HEK293 (cell line): ENCODE results near the gene DLEC1.
A peak's percentile ranks its signal among the peaks of the same experiment; 100 is the strongest.

Experiments
- CTCF ChIA-PET: fragments of 350-600 bp; formaldehyde crosslinking; extraction: SDS; loops from one replicate; lab custom pipeline; 2021; ENCODE audit warnings: antibody characterized with exemption; lab: Yijun Ruan, JAX
- POLR2A ChIA-PET: fragments of 300-600 bp; formaldehyde crosslinking; extraction: SDS; loops from one replicate; lab custom pipeline; 2020; ENCODE audit warnings: antibody characterized with exemption, inconsistent platforms; lab: Yijun Ruan, JAX
- H3K27ac ChIP-seq: fragments of 200-500 bp; sonication (Bioruptor generic); 2 replicates; pipeline ENCODE4 v1.5.1; 2014; ENCODE audit warnings: low read depth, low read length, control low read depth, inconsistent platforms; ENCODE audit errors: extremely low read depth
- H3K36me3 ChIP-seq, 2 experiments: fragments of 200-500 bp in 1 of 2; sonication (Bioruptor generic) in 1 of 2; 1 replicate in 1 of 2; 2 replicates in 1 of 2; pipeline ENCODE4 v1.5.1; 2014 to 2017; ENCODE audit warnings: inconsistent platforms in 2 of 2, low read length in 2 of 2; ENCODE audit not compliant: control insufficient read depth in 2 of 2, insufficient read depth in 1 of 2
- H3K4me1 ChIP-seq: fragments of 200-500 bp; sonication (Bioruptor generic); 2 replicates; pipeline ENCODE4 v1.5.1; 2014; ENCODE audit warnings: mild to moderate bottlenecking, low read length, inconsistent platforms; ENCODE audit not compliant: control insufficient read depth, insufficient read depth
- H3K4me3 ChIP-seq: 2 replicates; pipeline ENCODE4 v1.5.1; 2011; ENCODE audit warnings: low read depth, mild to moderate bottlenecking, control low read depth, low read length, moderate library complexity
- H3K9me3 ChIP-seq: fragments of 200-500 bp; sonication (Bioruptor generic); 2 replicates; pipeline ENCODE4 v1.5.1; 2014; ENCODE audit warnings: low read depth, low read length, inconsistent platforms; ENCODE audit not compliant: control insufficient read depth, insufficient read depth
- EGR2 ChIP-seq: fragments of 450-650 bp; formaldehyde crosslinking; IDR thresholded peaks from 2 replicates; pipeline ENCODE4 v1.5.1; 2016; ENCODE audit warnings: low read depth, missing biosample characterization, missing genetic modification characterization
- GLIS1 ChIP-seq: fragments of 450-650 bp; formaldehyde crosslinking; IDR thresholded peaks from 2 replicates; pipeline ENCODE4 v1.5.1; 2016; ENCODE audit warnings: missing biosample characterization, missing genetic modification characterization
- GLIS2 ChIP-seq: fragments of 450-650 bp; formaldehyde crosslinking; IDR thresholded peaks from 2 replicates; pipeline ENCODE4 v1.5.1; 2016; ENCODE audit warnings: missing biosample characterization, missing genetic modification characterization
- HIC1 ChIP-seq: fragments of 450-650 bp; formaldehyde crosslinking; IDR thresholded peaks from 2 replicates; pipeline ENCODE4 v1.5.1; 2016; ENCODE audit warnings: missing biosample characterization, missing genetic modification characterization
- KLF8 ChIP-seq: fragments of 450-650 bp; formaldehyde crosslinking; IDR thresholded peaks from 2 replicates; pipeline ENCODE4 v1.5.1; 2016; ENCODE audit warnings: missing biosample characterization, missing genetic modification characterization
- PRDM1 ChIP-seq: fragments of 450-650 bp; formaldehyde crosslinking; IDR thresholded peaks from 2 replicates; pipeline ENCODE4; 2016; ENCODE audit warnings: missing biosample characterization, missing genetic modification characterization
- PRDM10 ChIP-seq: fragments of 450-650 bp; formaldehyde crosslinking; IDR thresholded peaks from 2 replicates; pipeline ENCODE4 v1.5.1; 2016; ENCODE audit warnings: missing biosample characterization, missing genetic modification characterization
- SP2 ChIP-seq: fragments of 450-650 bp; formaldehyde crosslinking; IDR thresholded peaks from 2 replicates; pipeline ENCODE4 v1.5.1; 2016; ENCODE audit warnings: missing biosample characterization, missing genetic modification characterization
- ZBTB11 ChIP-seq: fragments of 450-650 bp; formaldehyde crosslinking; conservative IDR thresholded peaks from 2 replicates; pipeline ENCODE4 v1.5.1; 2016; ENCODE audit warnings: low read depth, missing biosample characterization, missing genetic modification characterization
- ZBTB17 ChIP-seq: fragments of 450-650 bp; formaldehyde crosslinking; IDR thresholded peaks from 2 replicates; pipeline ENCODE4 v1.5.1; 2016; ENCODE audit warnings: missing biosample characterization, missing genetic modification characterization
- ZEB2 ChIP-seq: fragments of 450-650 bp; formaldehyde crosslinking; IDR thresholded peaks from 2 replicates; pipeline ENCODE4 v1.5.1; 2016; ENCODE audit warnings: missing biosample characterization, missing genetic modification characterization
- ZFHX2 ChIP-seq: fragments of 450-650 bp; formaldehyde crosslinking; conservative IDR thresholded peaks from 2 replicates; pipeline ENCODE4 v1.5.1; 2016; ENCODE audit warnings: missing biosample characterization, missing genetic modification characterization
- ZFP37 ChIP-seq: fragments of 450-650 bp; formaldehyde crosslinking; IDR thresholded peaks from 2 replicates; pipeline ENCODE4 v1.5.1; 2016; ENCODE audit warnings: missing biosample characterization, missing genetic modification characterization
- ZFP69B ChIP-seq: fragments of 450-650 bp; formaldehyde crosslinking; IDR thresholded peaks from 2 replicates; pipeline ENCODE4 v1.5.1; 2016; ENCODE audit warnings: missing biosample characterization, missing genetic modification characterization
- ZIC2 ChIP-seq: fragments of 450-650 bp; formaldehyde crosslinking; IDR thresholded peaks from 2 replicates; pipeline ENCODE4 v1.5.1; 2016; ENCODE audit warnings: missing biosample characterization, missing genetic modification characterization
- ZNF148 ChIP-seq: fragments of 450-650 bp; formaldehyde crosslinking; IDR thresholded peaks from 2 replicates; pipeline ENCODE4 v1.5.0; 2017; ENCODE audit warnings: missing biosample characterization, missing genetic modification characterization, borderline replicate concordance
- ZNF174 ChIP-seq: fragments of 450-650 bp; formaldehyde crosslinking; IDR thresholded peaks from 2 replicates; pipeline ENCODE4 v1.5.0; 2017; ENCODE audit warnings: missing biosample characterization, mild to moderate bottlenecking, missing genetic modification characterization
- ZNF292 ChIP-seq: fragments of 450-650 bp; formaldehyde crosslinking; IDR thresholded peaks from 2 replicates; pipeline ENCODE4 v1.5.1; 2016; ENCODE audit warnings: low read depth, missing biosample characterization, missing genetic modification characterization, borderline replicate concordance
- ZNF324 ChIP-seq: fragments of 450-650 bp; formaldehyde crosslinking; IDR thresholded peaks from 2 replicates; pipeline ENCODE4 v1.5.1; 2016; ENCODE audit warnings: missing biosample characterization, missing genetic modification characterization
- ZNF335 ChIP-seq: fragments of 450-650 bp; formaldehyde crosslinking; conservative IDR thresholded peaks from 2 replicates; pipeline ENCODE4 v1.5.1; 2016; ENCODE audit warnings: missing biosample characterization, missing genetic modification characterization
- ZNF529 ChIP-seq: fragments of 450-650 bp; formaldehyde crosslinking; IDR thresholded peaks from 2 replicates; pipeline ENCODE4 v1.5.1; 2017; ENCODE audit warnings: missing genetic modification characterization, missing biosample characterization; ENCODE audit not compliant: insufficient replicate concordance
- ZNF600 ChIP-seq: fragments of 450-650 bp; formaldehyde crosslinking; IDR thresholded peaks from 2 replicates; pipeline ENCODE4 v1.5.1; 2016; ENCODE audit warnings: missing biosample characterization, missing genetic modification characterization
- ZNF768 ChIP-seq: fragments of 450-650 bp; formaldehyde crosslinking; IDR thresholded peaks from 2 replicates; pipeline ENCODE4 v1.5.1; 2018; ENCODE audit warnings: missing biosample characterization, mild to moderate bottlenecking, missing genetic modification characterization

DLEC1 gene

GRCh38 chr3:38138349-38139190, 99.6 kb downstream of the DLEC1 start, which contains the start of gene MYD88:
MYD88 (plus strand) TSS chr3:38138661; CDS start chr3:38138701, 40 bp downstream.
- peak within 1 kb of the TSS; percentile 66 for H3K4me3 ChIP-seq
- no peaks in the 10 kb centered on the region for H3K4me1 ChIP-seq
- H3K9me3 ChIP-seq: no peaks in the 10 kb centered on the region
- H3K27ac ChIP-seq: no peak within 1 kb of the TSS; the same call in 1 of the 2 replicates
- CTCF ChIA-PET: interaction anchor here (1.4 kb wide), 1 partner anchor 208 kb away, joined by 6 read pairs; the partner anchor contains the start of gene XYLB
- H3K36me3 ChIP-seq: peaks cover 0 to 17% of the 10 kb centered on the region in 2 experiments; a peak in 1 of 3 replicates
- POLR2A ChIA-PET: interaction anchor here (3.5 kb wide), 1 partner anchor 26 kb away, joined by 48 read pairs; the partner anchor contains the start of gene OXSR1
- TF ChIP-seq ZNF148 (tag by site-specific recombination): no peak
- peak; percentile 72 for TF ChIP-seq EGR2 (tag by site-specific recombination)
- peak; percentile 64 for TF ChIP-seq ZIC2 (tag by site-specific recombination)
- no peak for TF ChIP-seq ZNF529 (tag by site-specific recombination)
- peak; percentile 95 for TF ChIP-seq ZNF600 (tag by site-specific recombination)
- peak; percentile 95 for TF ChIP-seq ZNF335 (tag by site-specific recombination)
- 0 out of 2 replicates have a peak, but pooled peaks have one; percentile 35 for TF ChIP-seq ZEB2
- 0 out of 2 replicates have a peak, but pooled peaks have one; percentile 24 for TF ChIP-seq HIC1 (tag by site-specific recombination)
- peak; percentile 73 for TF ChIP-seq ZFHX2
- peak; percentile 37; the same call in 1 of the 2 replicates for TF ChIP-seq PRDM1 (tag by site-specific recombination)
- TF ChIP-seq PRDM10 (tag by site-specific recombination): no peak
- TF ChIP-seq ZFP37 (tag by site-specific recombination): 0 out of 2 replicates have a peak, but pooled peaks have one; percentile 40
- TF ChIP-seq ZBTB17 (tag by site-specific recombination): peak; percentile 82
- peak; percentile 73 for TF ChIP-seq SP2 (tag by site-specific recombination)
- peak; percentile 47; the same call in 1 of the 2 replicates for TF ChIP-seq GLIS1 (tag by site-specific recombination)
- TF ChIP-seq ZNF174: no peak
- TF ChIP-seq ZBTB11: 0 out of 2 replicates have a peak, but pooled peaks have one; percentile 25
- TF ChIP-seq KLF8: 0 out of 2 replicates have a peak, but pooled peaks have one; percentile 16
- TF ChIP-seq GLIS2 (tag by site-specific recombination): peak; percentile 93
- TF ChIP-seq ZFP69B (tag by site-specific recombination): peak; percentile 89
- TF ChIP-seq ZNF768: no peak
- no peak for TF ChIP-seq ZNF292 (tag by site-specific recombination)
- TF ChIP-seq ZNF324 (tag by site-specific recombination): peak; percentile 33; the same call in 1 of the 2 replicates
